MM.1S (cell line): Measurements from ENCODE around the gene KCNB1.

ENCODE experiments used
- CTCF ChIP-seq: fragments of 300-600 bp; sonication (generic); IDR thresholded peaks from 2 replicates; pipeline ENCODE4 v1.5.1; 2016; ENCODE audit warnings: antibody characterized with exemption, low read length, mixed read lengths
- EZH2phosphoT487 ChIP-seq: fragments of 300-600 bp; sonication (generic); IDR thresholded peaks from 2 replicates; pipeline ENCODE4 v1.6.1; 2018; ENCODE audit warnings: antibody characterized with exemption, low read length

- TF ChIP-seq CTCF, result no peak
- TF ChIP-seq EZH2phosphoT487, result no peak
These were observed 64.5 kb downstream of the KCNB1 start for GRCh38 chr20:49417843-49418555.
